ENCODE measurements around the gene EXOC6B.
A peak's percentile ranks its signal among the peaks of the same experiment; 100 is the strongest.
"Not testable (repeated sequence)": the region's sequence is repeated elsewhere in the genome, so short reads cannot be mapped to it uniquely, and the experiment has no call there.

The EXOC6B gene

GRCh38 chr2:72572501-72572900 lies 253.3 kb downstream of the EXOC6B start:
- intact Hi-C loops (cut with DNase I), result loop anchor here (10.0 kb wide), 1 partner anchor 1028 kb away; no protein-coding TSS in a partner anchor
- no peak for DNase-seq

GRCh38 chr2:72570413-72570812 lies 255.4 kb downstream of the EXOC6B start:
- intact Hi-C loops (cut with DNase I), result loop anchor here (10.0 kb wide), 1 partner anchor 1026 kb away; no protein-coding TSS in a partner anchor
- no peak for DNase-seq

GRCh38 chr2:72562451-72563153 lies 263.2 kb downstream of the EXOC6B start:
- no peak for DNase-seq
- intact Hi-C loops (cut with DNase I), result no loop called here

GRCh38 chr2:72561621-72562318 lies 264.1 kb downstream of the EXOC6B start:
- no peak for DNase-seq
- intact Hi-C loops (cut with DNase I), result no loop called here

- intact Hi-C loops (cut with DNase I), result no loop called here
Measured at GRCh38 chr2:72555943-72556342, 269.9 kb downstream of the EXOC6B start.

GRCh38 chr2:72555363-72555762 lies 270.5 kb downstream of the EXOC6B start:
- DNase-seq; intact Hi-C loops (cut with DNase I): not testable (repeated sequence)

More at GRCh38 chr2:72555943-72556342, 269.9 kb downstream of the EXOC6B start:
- DNase-seq, result no peak

GRCh38 chr2:72554910-72555309 lies 270.9 kb downstream of the EXOC6B start:
- intact Hi-C loops (cut with DNase I); DNase-seq: not testable (repeated sequence)

GRCh38 chr2:72554381-72554780 lies 271.5 kb downstream of the EXOC6B start:
- intact Hi-C loops (cut with DNase I), result no loop called here
- no peak for DNase-seq

GRCh38 chr2:72548081-72548764 lies 277.6 kb downstream of the EXOC6B start:
- intact Hi-C loops (cut with DNase I), result no loop called here

GRCh38 chr2:72545790-72546189 lies 280.0 kb downstream of the EXOC6B start:
- DNase-seq, result no peak
- intact Hi-C loops (cut with DNase I), result no loop called here

More at GRCh38 chr2:72548081-72548764, 277.6 kb downstream of the EXOC6B start:
- DNase-seq, result no peak

GRCh38 chr2:72544554-72544953 lies 281.3 kb downstream of the EXOC6B start:
- intact Hi-C loops (cut with DNase I), result no loop called here
- DNase-seq, result no peak

- no peak for DNase-seq
- intact Hi-C loops (cut with DNase I), result no loop called here
Measured at GRCh38 chr2:72543497-72544216, 282.2 kb downstream of the EXOC6B start.

- no peak for DNase-seq
- intact Hi-C loops (cut with DNase I), result no loop called here
Measured at GRCh38 chr2:72539071-72539552, 286.7 kb downstream of the EXOC6B start.

GRCh38 chr2:72538486-72538885 lies 287.3 kb downstream of the EXOC6B start:
- intact Hi-C loops (cut with DNase I), result no loop called here
- DNase-seq, result no peak

GRCh38 chr2:72535586-72535985 lies 290.2 kb downstream of the EXOC6B start:
- intact Hi-C loops (cut with DNase I); DNase-seq: not testable (repeated sequence)

- intact Hi-C loops (cut with DNase I), result no loop called here
- DNase-seq, result no peak
Measured at GRCh38 chr2:72533765-72534164, 292.1 kb downstream of the EXOC6B start.

GRCh38 chr2:72527424-72527823 lies 298.4 kb downstream of the EXOC6B start:
- no peak for DNase-seq
- intact Hi-C loops (cut with DNase I), result no loop called here

GRCh38 chr2:72526623-72527022 lies 299.2 kb downstream of the EXOC6B start:
- intact Hi-C loops (cut with DNase I), result no loop called here

GRCh38 chr2:72524071-72524470 lies 301.8 kb downstream of the EXOC6B start:
- intact Hi-C loops (cut with DNase I), result no loop called here
- no peak for DNase-seq

More at GRCh38 chr2:72526623-72527022, 299.2 kb downstream of the EXOC6B start:
- no peak for DNase-seq

- intact Hi-C loops (cut with DNase I), result no loop called here
- DNase-seq, result peak in 5 of 10 donors; percentile 16 to 75 (median 42)
Measured at GRCh38 chr2:72515696-72516095, 310.1 kb downstream of the EXOC6B start.
